Mucosa of descending colon (tissue), 3 donors: ENCODE results near the gene PPDPF. TPM values are rescaled to one million over a fixed set of nuclear protein-coding genes. Genes with fewer than 3 reads are reported as not detected.
A peak's percentile ranks its signal among the peaks of the same experiment; 100 is the strongest.

Source experiments
- ATAC-seq: fragments of 200-7000 bp; cut with Tn5 transposase; one replicate; pipeline ENCODE4 v1.9.1; 2020; ENCODE audit warnings: mild to moderate bottlenecking, moderate library complexity
- DNase-seq, 3 donors: peaks; one replicate each; pipeline ENCODE4 v3.0.0-alpha.2; 2020
- H3K36me3 ChIP-seq: fragments of 200-600 bp; one replicate; pipeline ENCODE4 v1.8.0; 2021; ENCODE audit warnings: low read depth, mild to moderate bottlenecking
- H3K4me1 ChIP-seq: fragments of 200-600 bp; one replicate; pipeline ENCODE4 v1.8.0; 2021; ENCODE audit warnings: low read depth, mild to moderate bottlenecking
- H3K4me3 ChIP-seq: fragments of 200-600 bp; one replicate; pipeline ENCODE4 v1.8.0; 2021; ENCODE audit warnings: mild to moderate bottlenecking
- H3K9me3 ChIP-seq: fragments of 200-600 bp; one replicate; pipeline ENCODE4 v1.8.0; 2021; ENCODE audit warnings: mild to moderate bottlenecking
- CTCF ChIP-seq: fragments of 200-600 bp; IDR thresholded peaks from one replicate; pipeline ENCODE4 v1.8.0; 2022; ENCODE audit warnings: antibody characterized with exemption, mild to moderate bottlenecking
- intact Hi-C, 2 donors: fragments of 100-400 bp; cut with DNase I in 1 of 2; cut with micrococcal nuclease in 1 of 2; formaldehyde crosslinking; loops; one replicate each; pipeline versions ENCODE4 v1.11.0 to v1.11.1; 2022; cut with DNase I, micrococcal nuclease
- total RNA-seq, 3 donors: library from RNA; stranded (reverse); fragmentation: NEBNext Ultra II Directional in 2 of 3; extraction: Animal tissue kit (Norgen Biotek cat#: 25700) in 2 of 3; gene quantifications; one replicate each; pipeline versions ENCODE4 v1.2.1 to v1.2.4, GENCODE V29; 2021 to 2023
- donor health status: DM: no; HTN: no; CAD: no; lungs with moderate emphysema.
- donor health status: DM: no; HTN: no; CAD: no.
- donor health status: DM: no; HTN: yes; CAD: no.

The PPDPF gene
- total RNA-seq, 3 donors from 2014 or later, result 263 to 672 (median 537) TPM

DNA sequence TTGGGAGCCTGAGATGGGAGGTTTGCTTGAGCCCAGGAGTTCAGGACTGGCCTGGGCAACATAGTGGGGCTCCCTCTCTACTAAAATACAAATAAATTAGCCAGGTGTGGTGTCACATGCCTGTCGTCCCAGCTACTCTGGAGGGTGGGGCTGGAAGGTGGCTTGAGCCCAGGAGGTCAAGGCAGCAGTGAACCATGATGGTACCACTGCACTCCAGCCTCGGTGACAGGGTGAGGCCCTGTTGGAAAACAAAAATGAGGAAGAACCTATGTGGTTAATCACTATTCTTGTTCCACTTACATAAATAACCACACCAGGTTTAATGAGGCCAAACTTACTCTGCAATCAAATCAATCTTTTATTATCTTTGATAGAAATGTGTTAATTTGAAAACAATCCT, 5.4 kb downstream of the PPDPF start:
- H3K9me3 ChIP-seq, result peaks cover 2% of the 10 kb centered on the region
- intact Hi-C loops, result no loop called here
- DNase-seq, result peak in 2 of 3 donors; percentile 46 to 60
- H3K4me1 ChIP-seq, result peaks cover 11% of the 10 kb centered on the region
- ATAC-seq, result peak; percentile 33
- H3K36me3 ChIP-seq, result no peaks in the 10 kb centered on the region
- TF ChIP-seq CTCF, result no peak
- no peak overlapping the region for H3K4me3 ChIP-seq

- H3K4me1 ChIP-seq, result peaks cover 10% of the 10 kb centered on the region
- no peak for TF ChIP-seq CTCF
- no peak overlapping the region for H3K4me3 ChIP-seq
- intact Hi-C loops, result no loop called here
- ATAC-seq, result no peak
- peaks cover 2% of the 10 kb centered on the region for H3K9me3 ChIP-seq
- peak in 1 of 3 donors; percentile 27 for DNase-seq
- H3K36me3 ChIP-seq, result no peaks in the 10 kb centered on the region
Observed at GRCh38 chr20:63527184-63527583, 6.6 kb downstream of the PPDPF start.

GRCh38 chr20:63529180-63529860, 8.8 kb downstream of the PPDPF start:
- no peaks in the 10 kb centered on the region for H3K9me3 ChIP-seq
- ATAC-seq (no peak), DNase-seq (peak in 1 of 3 donors; percentile 53)
- H3K36me3 ChIP-seq, result no peaks in the 10 kb centered on the region
- no peak for TF ChIP-seq CTCF
- intact Hi-C loops, result no loop called here
- no peak overlapping the region for H3K4me3 ChIP-seq
- peaks cover 13% of the 10 kb centered on the region for H3K4me1 ChIP-seq

GRCh38 chr20:63529861-63530787, 9.6 kb downstream of the PPDPF start:
- DNase-seq (peak; percentile 6 to 62 (median 50)), ATAC-seq (no peak)
- no peak for TF ChIP-seq CTCF
- Histone ChIP-seq H3K4me1 (peaks cover 21% of the 10 kb centered on the region), H3K9me3 (no peaks in the 10 kb centered on the region), H3K36me3 (no peaks in the 10 kb centered on the region), H3K4me3 (no peak overlapping the region)
- intact Hi-C loops, result no loop called here

DNA sequence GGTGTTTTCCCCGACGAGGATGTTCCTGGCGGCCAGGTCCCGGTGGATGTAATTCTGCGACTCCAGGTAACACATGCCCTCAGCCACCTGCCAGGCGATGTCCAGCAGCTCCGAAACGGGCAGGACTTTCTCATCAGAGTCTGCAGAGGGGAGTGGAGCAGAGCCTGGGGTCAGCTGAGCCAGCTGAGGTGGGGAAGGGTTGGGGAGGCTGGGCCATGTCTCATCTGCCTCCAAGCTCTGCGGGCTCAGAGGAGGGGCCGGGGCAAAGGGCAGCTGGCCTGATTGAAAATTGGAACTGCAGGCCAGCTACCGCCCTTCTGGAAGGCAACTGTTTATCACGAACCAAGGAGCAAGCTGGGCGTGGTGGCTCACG, 10.2 kb downstream of the PPDPF start:
- DNase-seq, result peak; percentile 74 to 80 (median 76)
- Histone ChIP-seq H3K9me3 (no peaks in the 10 kb centered on the region), H3K36me3 (no peaks in the 10 kb centered on the region), H3K4me3 (no peak overlapping the region), H3K4me1 (peaks cover 22% of the 10 kb centered on the region)
- ATAC-seq, result peak; percentile 43
- no peak for TF ChIP-seq CTCF
- intact Hi-C loops, result no loop called here
